Measurements from ENCODE around the gene SHISA6.

Gene SHISA6

GRCh38 chr17:11499881-11500280, 258.9 kb downstream of the SHISA6 start:
- TF ChIP-seq CTCF (IDR thresholded peaks at IDR 0.05), result no peak
- intact Hi-C loops (cut with DNase I; ENCODE audit: low total_unique reads), result no loop called here
- no peak overlapping the region for H3K27ac ChIP-seq
- H3K36me3 ChIP-seq, result no peaks in the 10 kb centered on the region
- no peaks in the 10 kb centered on the region for H3K27me3 ChIP-seq
- DNase-seq, result no peak
- no peaks in the 10 kb centered on the region for H3K4me1 ChIP-seq
- no peaks in the 10 kb centered on the region for H3K9me3 ChIP-seq
- no peak overlapping the region for H3K4me3 ChIP-seq

GRCh38 chr17:11503308-11504035, 262.5 kb downstream of the SHISA6 start:
- Histone ChIP-seq H3K36me3 (no peaks in the 10 kb centered on the region), H3K4me3 (no peak overlapping the region), H3K9me3 (no peaks in the 10 kb centered on the region), H3K4me1 (no peaks in the 10 kb centered on the region), H3K27ac (no peak overlapping the region), H3K27me3 (no peaks in the 10 kb centered on the region)
- intact Hi-C loops (cut with DNase I; ENCODE audit: low total_unique reads), result no loop called here
- no peak for DNase-seq
- no peak for TF ChIP-seq CTCF (IDR thresholded peaks at IDR 0.05)

- H3K27ac ChIP-seq, result no peak overlapping the region
- DNase-seq, result no peak
- TF ChIP-seq CTCF (IDR thresholded peaks at IDR 0.05), result no peak
- H3K4me3 ChIP-seq, result no peak overlapping the region
- no peaks in the 10 kb centered on the region for H3K9me3 ChIP-seq
- no peaks in the 10 kb centered on the region for H3K4me1 ChIP-seq
- intact Hi-C loops (cut with DNase I; ENCODE audit: low total_unique reads), result no loop called here
- H3K27me3 ChIP-seq, result no peaks in the 10 kb centered on the region
- H3K36me3 ChIP-seq, result no peaks in the 10 kb centered on the region
Observed at GRCh38 chr17:11506635-11507034, 265.6 kb downstream of the SHISA6 start.

- no peaks in the 10 kb centered on the region for H3K36me3 ChIP-seq
- H3K27me3 ChIP-seq, result no peaks in the 10 kb centered on the region
- H3K9me3 ChIP-seq, result no peaks in the 10 kb centered on the region
- intact Hi-C loops (cut with DNase I; ENCODE audit: low total_unique reads), result no loop called here
- DNase-seq, result no peak
- H3K27ac ChIP-seq, result no peak overlapping the region
- H3K4me3 ChIP-seq, result no peak overlapping the region
- H3K4me1 ChIP-seq, result no peaks in the 10 kb centered on the region
- no peak for TF ChIP-seq CTCF (IDR thresholded peaks at IDR 0.05)
Observed at GRCh38 chr17:11511696-11512095, 270.7 kb downstream of the SHISA6 start.

GRCh38 chr17:11514565-11514964, 273.6 kb downstream of the SHISA6 start:
- Histone ChIP-seq H3K4me1 (no peaks in the 10 kb centered on the region), H3K27ac (no peak overlapping the region), H3K4me3 (no peak overlapping the region), H3K9me3 (no peaks in the 10 kb centered on the region), H3K27me3 (no peaks in the 10 kb centered on the region), H3K36me3 (no peaks in the 10 kb centered on the region)
- intact Hi-C loops (cut with DNase I; ENCODE audit: low total_unique reads), result no loop called here
- DNase-seq, result no peak
- no peak for TF ChIP-seq CTCF (IDR thresholded peaks at IDR 0.05)
